Testis (tissue), 3 donors: ENCODE data around the gene SPINK4. TPM values are rescaled to one million over a fixed set of nuclear protein-coding genes. Genes with fewer than 3 reads are reported as not detected.
A peak's percentile ranks its signal among the peaks of the same experiment; 100 is the strongest.

Experiments
- DNase-seq: peaks from one replicate; pipeline ENCODE4 v3.0.0-alpha.2; 2019
- H3K27ac ChIP-seq, 2 donors: fragments of 200-600 bp; sonication (generic); one replicate each; pipeline ENCODE4 v1.5.1; 2019
- H3K27me3 ChIP-seq: fragments of 200-600 bp; sonication (generic); one replicate; pipeline ENCODE4 v1.5.1; 2019
- H3K36me3 ChIP-seq: fragments of 200-600 bp; sonication (generic); one replicate; pipeline ENCODE4 v1.5.1; 2017; ENCODE audit warnings: low read depth; ENCODE audit errors: missing control alignments
- H3K4me1 ChIP-seq: fragments of 200-600 bp; sonication (generic); one replicate; pipeline ENCODE4 v1.5.1; 2019
- H3K4me3 ChIP-seq, 2 donors: fragments of 200-600 bp; sonication (generic); one replicate each; pipeline ENCODE4 v1.5.1; 2017 to 2019
- H3K9me3 ChIP-seq: fragments of 200-600 bp; sonication (generic); one replicate; pipeline ENCODE4 v1.5.1; 2017
- POLR2A ChIP-seq: fragments of 450-650 bp; IDR thresholded peaks from one replicate; pipeline ENCODE4 v1.6.1; 2017; ENCODE audit warnings: antibody characterized with exemption, mild to moderate bottlenecking, moderate library complexity
- WGBS, 2 donors: methylation state at CpG; one replicate each; pipeline ENCODE4 v1.1.5; 2018; 5-methylcytosine and 5-hydroxymethylcytosine counted together
- intact Hi-C: fragments of 100-400 bp; cut with DNase I; formaldehyde crosslinking; loops from one replicate; pipeline ENCODE4 v1.15.1; 2023; ENCODE audit warnings: low total_unique reads
- polyA plus RNA-seq: library from polyadenylated mRNA; stranded (reverse); fragments of 350-450 nt; fragmentation: Illumina TruSeq; extraction: RNeasy Lipid Tissue Mini Kit (QIAGEN cat#74804); gene quantifications from one replicate; pipeline ENCODE4 v1.2.3, GENCODE V29; 2014; ENCODE audit warnings: low read depth, low replicate concordance; ENCODE audit not compliant: insufficient read depth
- total RNA-seq, 2 donors: library from RNA; depleted of rRNA; stranded (reverse); fragments of >200 nt; gene quantifications; one replicate each; pipeline ENCODE4 v1.2.3, GENCODE V29; 2016
- TF ChIP-seq, protein P1 (sequence below), 3 experiments: fragments of 450-650 bp in 2 of 3; fragments of 200-600 bp in 1 of 3; sonication (generic) in 1 of 3; IDR thresholded peaks; one replicate each; pipeline ENCODE4 v1.5.1; 2016 to 2019; ENCODE audit warnings: antibody characterized with exemption in 3 of 3, mild to moderate bottlenecking in 2 of 3, moderate library complexity in 1 of 3

SPINK4 gene
- total and polyA plus RNA-seq, 3 donors from 2014 or later = not detected

DNA sequence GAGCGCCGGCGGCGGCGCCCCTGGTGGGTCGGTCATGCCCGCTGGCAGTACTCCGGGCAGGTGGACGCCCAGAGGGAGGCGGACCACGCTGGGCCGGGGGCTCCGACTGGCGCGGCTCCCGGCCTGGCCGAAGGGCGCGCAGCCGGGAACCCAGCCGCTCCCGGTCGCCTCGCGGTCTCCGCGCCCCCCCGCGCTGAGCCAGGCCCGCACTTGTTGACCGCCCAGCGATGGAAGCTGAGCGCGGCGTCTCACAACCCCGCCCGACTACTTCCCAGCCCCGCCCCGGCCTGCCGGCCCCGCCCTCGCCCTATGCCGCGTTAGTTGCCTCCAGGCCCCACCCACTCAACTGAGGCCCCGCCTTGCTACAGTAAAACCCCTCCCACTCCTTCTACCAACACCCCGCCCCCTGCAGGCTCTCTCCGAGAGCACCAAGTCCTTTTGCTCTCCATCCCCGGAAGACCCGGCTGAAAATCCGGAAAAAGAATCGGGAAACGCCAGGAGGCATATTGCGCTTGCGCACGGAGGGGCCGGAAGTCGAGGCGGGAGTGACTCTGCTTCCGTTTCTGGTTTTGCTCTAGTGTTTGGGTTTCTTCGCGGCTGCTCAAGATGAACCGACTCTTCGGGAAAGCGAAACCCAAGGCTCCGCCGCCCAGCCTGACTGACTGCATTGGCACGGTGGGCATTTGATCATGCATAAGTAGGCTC, 24.7 kb downstream of the SPINK4 start, which contains the start of the genes BAG1 and CHMP5:
Gene BAG1 (minus strand): TSS at position 236 of the 705 bp plus-strand sequence.
Gene CHMP5 (plus strand): TSS at position 577 of the 705 bp plus-strand sequence. CDS start 30 bp downstream, at position 607.
- Histone ChIP-seq H3K9me3 (no peaks in the 10 kb centered on the region), H3K4me3 (peak within 1 kb of the TSS; percentile 89 to 99), H3K27ac (peak within 1 kb of the TSS; percentile 82 to 88), H3K36me3 (no peaks in the 10 kb centered on the region), H3K27me3 (no peaks in the 10 kb centered on the region), H3K4me1 (peaks cover 17% of the 10 kb centered on the region)
- peak; percentile 100 for DNase-seq
- WGBS, 2 donors = 0 to 1% methylated on average over 28 to 52 of the region's 67 CpGs
- TF ChIP-seq POLR2A = no peak
- TF ChIP-seq, protein P1, sequence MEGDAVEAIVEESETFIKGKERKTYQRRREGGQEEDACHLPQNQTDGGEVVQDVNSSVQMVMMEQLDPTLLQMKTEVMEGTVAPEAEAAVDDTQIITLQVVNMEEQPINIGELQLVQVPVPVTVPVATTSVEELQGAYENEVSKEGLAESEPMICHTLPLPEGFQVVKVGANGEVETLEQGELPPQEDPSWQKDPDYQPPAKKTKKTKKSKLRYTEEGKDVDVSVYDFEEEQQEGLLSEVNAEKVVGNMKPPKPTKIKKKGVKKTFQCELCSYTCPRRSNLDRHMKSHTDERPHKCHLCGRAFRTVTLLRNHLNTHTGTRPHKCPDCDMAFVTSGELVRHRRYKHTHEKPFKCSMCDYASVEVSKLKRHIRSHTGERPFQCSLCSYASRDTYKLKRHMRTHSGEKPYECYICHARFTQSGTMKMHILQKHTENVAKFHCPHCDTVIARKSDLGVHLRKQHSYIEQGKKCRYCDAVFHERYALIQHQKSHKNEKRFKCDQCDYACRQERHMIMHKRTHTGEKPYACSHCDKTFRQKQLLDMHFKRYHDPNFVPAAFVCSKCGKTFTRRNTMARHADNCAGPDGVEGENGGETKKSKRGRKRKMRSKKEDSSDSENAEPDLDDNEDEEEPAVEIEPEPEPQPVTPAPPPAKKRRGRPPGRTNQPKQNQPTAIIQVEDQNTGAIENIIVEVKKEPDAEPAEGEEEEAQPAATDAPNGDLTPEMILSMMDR (IDR thresholded peaks at IDR 0.05) = peak; percentile 11 to 43 (median 21)
- intact Hi-C loops = no loop called here

DNA sequence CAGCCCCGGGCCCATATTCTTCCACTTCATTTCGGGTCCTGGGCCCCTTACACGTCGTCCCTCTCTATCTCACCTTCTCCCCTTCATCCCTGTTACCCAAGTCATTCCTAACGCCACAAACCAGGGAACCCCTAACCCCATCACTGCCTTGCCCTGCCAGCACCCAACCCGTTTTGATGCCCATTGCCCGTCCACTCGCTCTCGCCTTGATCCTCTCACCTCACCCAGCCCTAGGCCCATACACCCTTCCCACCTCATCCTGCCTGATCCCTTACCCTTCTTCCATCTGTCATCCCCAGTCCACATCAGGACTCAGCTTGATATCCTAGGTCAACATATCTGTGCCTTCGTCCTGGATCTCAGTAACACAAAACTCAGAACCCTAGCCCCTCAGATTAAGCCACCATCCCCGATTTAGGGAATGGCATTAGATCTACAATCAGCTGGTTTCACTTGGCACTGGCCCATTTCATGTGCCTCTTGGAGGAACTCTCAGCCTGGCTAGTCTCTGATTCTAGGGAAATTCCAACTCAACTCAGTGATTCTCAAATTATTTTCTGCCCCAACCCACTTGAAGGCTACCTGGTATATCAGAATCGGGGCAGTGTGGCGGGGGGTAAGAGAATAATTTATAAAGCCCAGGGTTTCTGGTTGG, 25.4 kb downstream of the SPINK4 start:
- 16 to 20% methylated on average over 13 of the region's 13 CpGs for WGBS, 2 donors
- no peaks in the 10 kb centered on the region for H3K36me3 ChIP-seq

DNA sequence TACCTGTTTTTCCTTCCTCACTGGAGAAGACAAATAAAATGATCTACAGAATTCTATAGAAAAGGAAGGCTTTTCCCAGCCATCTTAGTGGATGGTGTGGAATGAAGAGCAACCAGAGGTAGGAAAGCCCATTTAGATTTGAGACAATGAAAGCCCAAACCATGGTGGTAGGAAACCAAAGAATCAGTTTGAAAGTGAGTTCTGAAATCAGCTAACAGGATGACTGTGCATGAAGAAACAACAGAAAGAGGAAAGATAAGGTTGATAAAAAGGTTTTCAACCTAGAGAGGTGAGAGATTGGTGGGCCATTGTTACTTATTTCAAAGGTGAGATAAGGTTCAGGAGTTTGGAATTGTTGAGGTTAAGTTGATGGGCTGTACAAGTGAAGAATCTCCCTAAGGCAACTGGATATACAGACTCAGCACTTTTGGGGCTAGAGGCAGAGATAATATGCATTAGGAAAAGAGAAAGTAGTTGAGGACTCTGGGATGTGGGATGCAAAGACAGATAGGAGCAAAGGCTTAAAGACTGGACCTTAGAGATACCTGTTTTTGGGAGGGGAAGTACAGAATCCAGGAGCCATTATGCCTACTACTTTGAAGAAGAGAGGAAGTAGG, 27.3 kb downstream of the SPINK4 start:
- intact Hi-C loops = no loop called here
- Histone ChIP-seq H3K36me3 (no peaks in the 10 kb centered on the region), H3K9me3 (no peaks in the 10 kb centered on the region), H3K4me1 (peaks cover 17% of the 10 kb centered on the region), H3K27me3 (no peaks in the 10 kb centered on the region), H3K27ac (no peak overlapping the region), H3K4me3 (no peak overlapping the region)
- no peak for TF ChIP-seq POLR2A
- TF ChIP-seq, protein P1 (IDR thresholded peaks at IDR 0.05) = no peak
- DNase-seq = no peak

More for the DNA sequence above, 25.4 kb downstream of the SPINK4 start:
- Histone ChIP-seq H3K27me3 (no peaks in the 10 kb centered on the region), H3K27ac (peak overlapping the region; percentile 72 to 88), H3K4me3 (peak overlapping the region; percentile 89 to 99), H3K4me1 (peaks cover 17% of the 10 kb centered on the region), H3K9me3 (no peaks in the 10 kb centered on the region)
- intact Hi-C loops = no loop called here
- DNase-seq = no peak
- TF ChIP-seq, protein P1 (IDR thresholded peaks at IDR 0.05) = no peak
- TF ChIP-seq POLR2A = no peak

DNA sequence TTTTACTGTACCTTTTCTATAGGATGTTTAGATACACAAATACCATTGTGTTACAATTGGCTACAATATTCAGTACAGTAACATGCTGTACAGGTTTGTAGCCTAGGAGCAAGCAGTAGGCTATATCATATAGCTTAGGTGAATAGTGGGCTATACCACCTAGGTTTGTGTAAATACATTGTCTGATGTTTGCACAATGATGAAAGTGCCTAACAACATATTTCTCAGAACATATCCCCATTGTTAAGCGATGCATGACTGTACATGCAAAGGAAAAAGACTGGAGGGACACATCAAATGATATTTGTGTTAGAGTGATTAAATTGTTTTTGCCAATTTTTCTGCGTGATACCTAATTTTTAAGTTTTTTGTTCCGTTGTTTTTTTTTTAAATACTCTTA, 30.2 kb downstream of the SPINK4 start:
- intact Hi-C loops = no loop called here
- no peaks in the 10 kb centered on the region for H3K36me3 ChIP-seq

More for the DNA sequence above, 30.2 kb downstream of the SPINK4 start:
- DNase-seq = no peak
- H3K4me1 ChIP-seq = peaks cover 9% of the 10 kb centered on the region
- H3K27me3 ChIP-seq = no peaks in the 10 kb centered on the region
- no peaks in the 10 kb centered on the region for H3K9me3 ChIP-seq
- no peak overlapping the region for H3K4me3 ChIP-seq
- TF ChIP-seq, protein P1 (IDR thresholded peaks at IDR 0.05) = no peak
- TF ChIP-seq POLR2A = no peak
- 97 to 98% methylated on average over 3 of the region's 3 CpGs for WGBS, 2 donors
- no peak overlapping the region for H3K27ac ChIP-seq
